ENCODE measurements around the gene MTHFD2L. TPM values are rescaled to one million over a fixed set of nuclear protein-coding genes. Genes with fewer than 3 reads are reported as not detected.

The MTHFD2L gene
- total RNA-seq, 4 donors from 2014 or later, result 22.3 to 30.8 (median 27.0) TPM

- no peak for TF ChIP-seq CTCF (IDR thresholded peaks at IDR 0.05)
- TF ChIP-seq POLR2A (IDR thresholded peaks at IDR 0.05), result no peak
- 80 to 86% methylated on average over 1 of the region's 1 CpG for WGBS, 2 donors
- peak; percentile 36 to 53 for DNase-seq
- Histone ChIP-seq H3K27ac (no peak overlapping the region), H3K9me3 (no peaks in the 10 kb centered on the region), H3K4me1 (no peaks in the 10 kb centered on the region), H3K4me3 (replicated peaks in 1 of 3) (no peak overlapping the region), H3K36me3 (no peaks in the 10 kb centered on the region), H3K27me3 (no peaks in the 10 kb centered on the region)
- intact Hi-C loops (cut with DNase I), result no loop called here
These were observed 101.0 kb downstream of the MTHFD2L start for GRCh38 chr4:74258963-74259362.

- TF ChIP-seq POLR2A (IDR thresholded peaks at IDR 0.05) (no peak), CTCF (IDR thresholded peaks at IDR 0.05) (no peak)
- Histone ChIP-seq H3K4me1 (no peaks in the 10 kb centered on the region), H3K9me3 (no peaks in the 10 kb centered on the region), H3K36me3 (no peaks in the 10 kb centered on the region), H3K4me3 (replicated peaks in 1 of 3) (no peak overlapping the region), H3K27ac (no peak overlapping the region), H3K27me3 (no peaks in the 10 kb centered on the region)
- DNase-seq, result no peak
- WGBS, 2 donors, result 100% methylated on average over 1 of the region's 1 CpG
- intact Hi-C loops (cut with DNase I), result no loop called here
These were observed 102.1 kb downstream of the MTHFD2L start for GRCh38 chr4:74260036-74260435.

- DNase-seq, result no peak
- Histone ChIP-seq H3K4me3 (replicated peaks in 1 of 3) (no peak overlapping the region), H3K9me3 (no peaks in the 10 kb centered on the region), H3K4me1 (no peaks in the 10 kb centered on the region), H3K36me3 (no peaks in the 10 kb centered on the region), H3K27me3 (no peaks in the 10 kb centered on the region), H3K27ac (no peak overlapping the region)
- no peak for TF ChIP-seq CTCF (IDR thresholded peaks at IDR 0.05)
- no peak for TF ChIP-seq POLR2A (IDR thresholded peaks at IDR 0.05)
- intact Hi-C loops (cut with DNase I), result no loop called here
These were observed 104.6 kb downstream of the MTHFD2L start for GRCh38 chr4:74262522-74262921.

- H3K36me3 ChIP-seq, result no peaks in the 10 kb centered on the region
- H3K9me3 ChIP-seq, result no peaks in the 10 kb centered on the region
- no peak overlapping the region for H3K27ac ChIP-seq
- intact Hi-C loops (cut with DNase I), result no loop called here
- no peak for DNase-seq
- H3K27me3 ChIP-seq, result no peaks in the 10 kb centered on the region
- TF ChIP-seq POLR2A (IDR thresholded peaks at IDR 0.05), result no peak
- no peak for TF ChIP-seq CTCF (IDR thresholded peaks at IDR 0.05)
- H3K4me1 ChIP-seq, result no peaks in the 10 kb centered on the region
- no peak overlapping the region for H3K4me3 ChIP-seq (replicated peaks in 1 of 3)
These were observed 105.6 kb downstream of the MTHFD2L start for GRCh38 chr4:74263551-74263950.

GRCh38 chr4:74266081-74266480 lies 108.2 kb downstream of the MTHFD2L start:
- no peaks in the 10 kb centered on the region for H3K27me3 ChIP-seq
- no peaks in the 10 kb centered on the region for H3K4me1 ChIP-seq
- no peak overlapping the region for H3K27ac ChIP-seq
- no peak overlapping the region for H3K4me3 ChIP-seq (replicated peaks in 1 of 3)
- intact Hi-C loops (cut with DNase I), result no loop called here
- TF ChIP-seq CTCF (IDR thresholded peaks at IDR 0.05), result no peak
- no peak for TF ChIP-seq POLR2A (IDR thresholded peaks at IDR 0.05)
- H3K36me3 ChIP-seq, result no peaks in the 10 kb centered on the region
- DNase-seq, result no peak
- H3K9me3 ChIP-seq, result no peaks in the 10 kb centered on the region
